Vagina (tissue), 2 donors: ENCODE data around the gene TRPV6.

Experiments
- POLR2AphosphoS5 ChIP-seq, 2 donors: sonication (generic); formaldehyde crosslinking; IDR thresholded peaks; one replicate each; pipeline ENCODE4 v1.9.0; 2017; ENCODE audit warnings: antibody characterized with exemption in 2 of 2, mild to moderate bottlenecking in 2 of 2, low read depth in 1 of 2; ENCODE audit not compliant: insufficient read depth in 1 of 2
- TF ChIP-seq, protein P1 (sequence below), 3 experiments: fragments of 450-650 bp in 2 of 3; fragments of 200-600 bp in 1 of 3; sonication (generic) in 1 of 3; IDR thresholded peaks; one replicate each; pipeline ENCODE4 v1.5.1; 2017 to 2019; ENCODE audit warnings: antibody characterized with exemption in 3 of 3, mild to moderate bottlenecking in 2 of 3, moderate library complexity in 2 of 3

- TF ChIP-seq, protein P1, sequence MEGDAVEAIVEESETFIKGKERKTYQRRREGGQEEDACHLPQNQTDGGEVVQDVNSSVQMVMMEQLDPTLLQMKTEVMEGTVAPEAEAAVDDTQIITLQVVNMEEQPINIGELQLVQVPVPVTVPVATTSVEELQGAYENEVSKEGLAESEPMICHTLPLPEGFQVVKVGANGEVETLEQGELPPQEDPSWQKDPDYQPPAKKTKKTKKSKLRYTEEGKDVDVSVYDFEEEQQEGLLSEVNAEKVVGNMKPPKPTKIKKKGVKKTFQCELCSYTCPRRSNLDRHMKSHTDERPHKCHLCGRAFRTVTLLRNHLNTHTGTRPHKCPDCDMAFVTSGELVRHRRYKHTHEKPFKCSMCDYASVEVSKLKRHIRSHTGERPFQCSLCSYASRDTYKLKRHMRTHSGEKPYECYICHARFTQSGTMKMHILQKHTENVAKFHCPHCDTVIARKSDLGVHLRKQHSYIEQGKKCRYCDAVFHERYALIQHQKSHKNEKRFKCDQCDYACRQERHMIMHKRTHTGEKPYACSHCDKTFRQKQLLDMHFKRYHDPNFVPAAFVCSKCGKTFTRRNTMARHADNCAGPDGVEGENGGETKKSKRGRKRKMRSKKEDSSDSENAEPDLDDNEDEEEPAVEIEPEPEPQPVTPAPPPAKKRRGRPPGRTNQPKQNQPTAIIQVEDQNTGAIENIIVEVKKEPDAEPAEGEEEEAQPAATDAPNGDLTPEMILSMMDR (IDR thresholded peaks at IDR 0.05): no peak
- TF ChIP-seq POLR2AphosphoS5 (IDR thresholded peaks at IDR 0.05; ENCODE audit: insufficient read depth in 1 of 2, low read depth in 1 of 2): no peak
Measured at GRCh38 chr7:142856565-142857245, 28.8 kb downstream of the TRPV6 start.
